C4-2B (cell line): Measurements from ENCODE around the gene PTPRM.
A peak's percentile ranks its signal among the peaks of the same experiment; 100 is the strongest.

ENCODE experiments used
- H3K27ac ChIP-seq: fragments of 450-650 bp; 2 replicates; pipeline ENCODE4 v1.5.1; 2017
- ZFX ChIP-seq: fragments of 450-650 bp; IDR thresholded peaks from 2 replicates; pipeline ENCODE4 v1.6.1; 2017
- TF ChIP-seq, protein P1 (sequence below): fragments of 450-650 bp; conservative IDR thresholded peaks from 2 replicates; pipeline ENCODE4 v1.5.1; 2017; ENCODE audit warnings: mild to moderate bottlenecking

The PTPRM gene

DNA sequence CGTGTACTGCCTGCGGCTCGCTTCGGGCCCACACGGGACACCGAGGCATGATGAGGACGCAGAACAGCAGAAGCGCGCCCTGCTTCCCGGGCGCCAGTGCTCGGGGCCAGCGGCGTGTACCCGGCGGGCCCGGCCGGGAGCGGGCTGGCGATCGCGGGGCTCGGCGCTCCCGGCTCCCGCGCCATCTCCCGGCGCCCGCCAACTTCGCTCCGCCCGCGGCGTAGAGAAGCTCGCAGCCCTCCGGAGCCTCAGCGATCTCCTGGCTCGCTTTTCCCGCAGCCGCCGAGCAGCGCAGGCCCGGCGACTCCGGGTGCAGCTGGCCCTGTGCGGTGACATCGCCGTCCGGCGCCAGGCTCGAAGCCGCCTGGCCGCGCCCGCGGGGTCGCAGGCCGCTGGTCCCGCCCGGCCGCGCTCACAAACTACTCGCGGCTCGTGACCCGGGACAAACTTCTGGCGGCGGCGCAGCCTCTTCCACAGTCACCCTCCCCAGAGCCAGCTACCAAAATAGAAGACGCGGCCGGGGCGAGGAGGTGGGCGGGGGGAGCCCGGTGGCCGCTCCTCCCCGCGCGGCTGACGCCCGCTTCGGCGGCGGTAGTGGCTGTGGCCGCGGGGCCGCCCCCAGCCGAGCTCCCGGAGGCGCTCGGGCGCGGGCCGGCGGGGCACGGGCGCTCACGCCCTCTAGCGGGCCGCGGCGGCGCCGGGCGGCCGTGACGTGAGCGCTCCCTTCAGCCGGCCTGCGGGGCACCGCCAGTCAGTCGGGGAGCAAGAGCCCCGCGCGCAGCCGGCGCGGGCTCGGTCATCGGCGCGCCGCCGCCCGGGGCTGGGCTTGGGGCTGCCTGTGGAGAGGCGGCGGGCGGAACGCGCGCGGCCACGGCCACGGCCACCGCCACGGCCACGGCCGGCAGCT, at the start of gene PTPRM:
Gene PTPRM, plus strand, starts transcription at position 750 of the 907 bp plus-strand sequence. CDS start 503 bp downstream, outside the sequence.
- TF ChIP-seq, protein P1, sequence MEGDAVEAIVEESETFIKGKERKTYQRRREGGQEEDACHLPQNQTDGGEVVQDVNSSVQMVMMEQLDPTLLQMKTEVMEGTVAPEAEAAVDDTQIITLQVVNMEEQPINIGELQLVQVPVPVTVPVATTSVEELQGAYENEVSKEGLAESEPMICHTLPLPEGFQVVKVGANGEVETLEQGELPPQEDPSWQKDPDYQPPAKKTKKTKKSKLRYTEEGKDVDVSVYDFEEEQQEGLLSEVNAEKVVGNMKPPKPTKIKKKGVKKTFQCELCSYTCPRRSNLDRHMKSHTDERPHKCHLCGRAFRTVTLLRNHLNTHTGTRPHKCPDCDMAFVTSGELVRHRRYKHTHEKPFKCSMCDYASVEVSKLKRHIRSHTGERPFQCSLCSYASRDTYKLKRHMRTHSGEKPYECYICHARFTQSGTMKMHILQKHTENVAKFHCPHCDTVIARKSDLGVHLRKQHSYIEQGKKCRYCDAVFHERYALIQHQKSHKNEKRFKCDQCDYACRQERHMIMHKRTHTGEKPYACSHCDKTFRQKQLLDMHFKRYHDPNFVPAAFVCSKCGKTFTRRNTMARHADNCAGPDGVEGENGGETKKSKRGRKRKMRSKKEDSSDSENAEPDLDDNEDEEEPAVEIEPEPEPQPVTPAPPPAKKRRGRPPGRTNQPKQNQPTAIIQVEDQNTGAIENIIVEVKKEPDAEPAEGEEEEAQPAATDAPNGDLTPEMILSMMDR: peak; percentile 96
- peak; percentile 66 for TF ChIP-seq ZFX
- peak within 1 kb of the TSS; percentile 51 for H3K27ac ChIP-seq

DNA sequence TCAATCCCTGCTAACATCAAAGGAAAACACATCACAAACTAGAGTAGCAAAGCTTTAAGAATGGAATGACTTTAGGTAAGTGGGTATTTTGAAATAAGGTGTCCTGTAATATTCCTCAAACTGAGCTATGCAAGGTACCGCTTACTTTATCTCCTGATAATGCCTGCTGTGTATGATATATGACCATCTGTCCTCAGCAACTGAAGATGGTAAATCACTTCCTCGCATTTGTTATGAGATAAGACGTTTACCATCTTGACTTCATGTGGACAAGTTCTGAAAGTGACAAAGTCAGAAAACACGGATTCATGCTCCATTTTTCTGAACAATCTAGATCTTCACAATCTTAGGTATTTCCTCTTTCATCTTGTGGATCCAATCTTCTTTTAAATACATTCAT, 49.3 kb upstream of the PTPRM start:
- TF ChIP-seq ZFX: no peak
- TF ChIP-seq, protein P1: no peak
- H3K27ac ChIP-seq: no peak overlapping the region

DNA sequence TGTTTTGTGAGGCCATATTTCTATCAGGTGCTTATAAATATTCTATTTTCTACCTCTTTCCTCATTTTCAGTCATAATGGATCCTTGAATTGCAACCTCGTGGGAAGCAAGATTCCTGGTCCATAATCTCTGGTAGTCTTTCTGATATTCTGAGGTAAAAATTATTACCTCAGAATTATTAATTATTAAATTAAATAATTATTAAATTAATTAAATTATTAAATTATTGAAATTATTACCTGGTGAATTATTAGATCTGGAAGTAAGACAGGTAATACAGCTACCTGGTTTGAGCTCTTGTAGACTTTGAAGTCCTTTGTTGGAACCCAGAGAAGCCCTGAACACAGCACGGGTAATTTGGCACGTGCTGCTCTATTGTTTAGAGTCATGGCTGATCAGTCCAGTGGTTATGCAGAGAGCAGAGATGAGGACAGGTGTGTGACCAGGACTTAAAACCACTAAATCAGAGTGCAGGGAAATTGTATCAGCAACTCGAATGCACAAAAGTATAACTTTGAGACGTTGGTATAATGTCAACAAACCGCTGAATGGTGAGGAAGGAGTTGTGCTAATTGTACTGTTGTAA, 46.8 kb upstream of the PTPRM start:
- H3K27ac ChIP-seq: no peak overlapping the region
- TF ChIP-seq ZFX: no peak
- TF ChIP-seq, protein P1: no peak

DNA sequence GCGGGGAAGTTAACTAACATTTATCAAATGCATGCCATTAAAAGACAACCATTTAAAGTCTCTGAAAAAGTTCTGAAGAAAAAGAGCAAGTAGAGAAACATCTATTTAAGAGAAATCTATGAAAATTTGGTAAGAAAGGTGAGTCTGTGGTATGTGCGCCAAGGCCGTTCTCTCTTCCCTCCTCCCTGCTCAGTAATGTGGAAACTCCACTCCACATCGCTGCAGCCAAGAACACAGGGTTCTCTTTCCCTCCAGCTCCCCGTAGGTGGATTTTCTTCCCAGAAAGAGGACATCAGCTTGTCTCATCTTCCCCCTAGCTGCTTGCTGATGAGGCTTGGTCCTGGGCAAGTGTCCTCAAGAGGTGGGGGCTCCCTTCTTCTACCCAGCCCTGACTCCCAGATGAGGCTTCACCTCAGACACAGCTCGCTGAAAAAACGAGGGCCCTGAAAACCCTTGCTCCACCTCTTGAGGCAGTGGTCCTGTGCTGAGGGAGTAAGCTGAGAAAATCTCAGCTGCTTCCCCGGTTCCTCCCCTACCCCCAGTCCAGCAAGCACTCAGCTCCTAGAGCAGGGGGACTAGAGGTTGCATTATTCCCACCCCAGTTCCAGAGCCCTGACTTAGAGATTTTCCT, 45.8 kb upstream of the PTPRM start:
- no peak overlapping the region for H3K27ac ChIP-seq
- TF ChIP-seq, protein P1: no peak
- TF ChIP-seq ZFX: no peak

DNA sequence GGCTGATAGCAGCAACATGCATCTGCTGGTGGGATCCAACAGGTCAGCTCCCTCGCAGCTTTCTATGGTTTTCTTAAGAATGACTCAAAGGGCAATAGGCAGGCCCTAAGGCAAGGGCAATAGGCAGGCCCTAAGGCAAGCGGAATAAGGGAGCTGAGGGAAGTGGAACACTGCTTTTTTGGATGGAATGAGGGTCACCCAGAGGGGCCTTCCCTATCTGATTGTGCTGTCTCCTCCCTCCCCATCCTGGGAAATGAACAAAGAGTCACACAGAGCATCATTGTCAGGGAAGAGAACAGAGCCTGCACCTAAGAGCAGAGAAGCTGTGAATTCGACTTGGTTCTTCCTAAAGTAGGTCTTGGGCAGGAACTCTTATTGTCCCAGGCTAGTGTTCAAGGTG, 43.3 kb upstream of the PTPRM start:
- TF ChIP-seq ZFX: no peak
- TF ChIP-seq, protein P1: no peak
- no peak overlapping the region for H3K27ac ChIP-seq

DNA sequence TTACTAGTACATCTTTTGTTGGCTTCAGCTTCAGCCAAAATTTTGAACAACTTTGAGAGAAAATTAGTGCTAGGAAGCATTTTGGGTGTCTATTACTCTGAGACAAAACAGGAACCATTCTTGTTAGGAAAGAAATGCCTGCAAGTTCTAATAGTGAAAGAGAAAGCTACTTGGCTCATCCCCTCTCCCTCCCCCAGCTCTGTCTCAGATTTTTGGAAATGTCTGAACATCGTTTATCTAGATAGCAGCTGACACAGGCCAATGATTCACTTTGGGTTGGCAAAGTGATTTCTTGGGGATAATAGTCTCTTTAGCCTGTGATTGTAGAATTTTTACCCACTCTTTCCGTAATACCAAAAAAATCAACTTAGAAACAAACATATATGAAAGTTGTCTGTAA, 42.3 kb upstream of the PTPRM start:
- H3K27ac ChIP-seq: no peak overlapping the region
- TF ChIP-seq, protein P1: no peak
- no peak for TF ChIP-seq ZFX

DNA sequence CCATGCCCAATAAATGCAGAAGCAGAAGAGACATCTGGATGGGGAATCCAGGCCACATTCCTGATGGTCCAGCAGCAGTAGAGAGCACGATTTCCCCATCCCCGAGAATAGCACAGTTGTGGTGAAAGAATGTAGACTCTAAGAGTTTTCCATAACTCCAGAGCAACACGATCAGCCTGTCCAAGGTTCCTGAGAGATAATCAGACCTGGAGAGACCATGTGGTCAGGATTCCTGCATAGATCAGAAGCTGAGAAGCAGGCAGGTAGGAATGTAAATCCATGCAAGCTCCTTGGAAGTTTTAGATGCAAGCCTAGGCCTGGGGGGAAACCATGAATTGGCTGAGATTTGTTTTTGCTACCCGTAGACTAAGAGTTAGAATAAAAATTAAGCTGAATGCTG, 34.2 kb upstream of the PTPRM start:
- H3K27ac ChIP-seq: no peak overlapping the region
- TF ChIP-seq ZFX: no peak
- TF ChIP-seq, protein P1: no peak
